Measurements from ENCODE around the gene CSNK2A3.
"Not testable (repeated sequence)": the region's sequence is repeated elsewhere in the genome, so short reads cannot be mapped to it uniquely, and the experiment has no call there.

The CSNK2A3 gene

DNA sequence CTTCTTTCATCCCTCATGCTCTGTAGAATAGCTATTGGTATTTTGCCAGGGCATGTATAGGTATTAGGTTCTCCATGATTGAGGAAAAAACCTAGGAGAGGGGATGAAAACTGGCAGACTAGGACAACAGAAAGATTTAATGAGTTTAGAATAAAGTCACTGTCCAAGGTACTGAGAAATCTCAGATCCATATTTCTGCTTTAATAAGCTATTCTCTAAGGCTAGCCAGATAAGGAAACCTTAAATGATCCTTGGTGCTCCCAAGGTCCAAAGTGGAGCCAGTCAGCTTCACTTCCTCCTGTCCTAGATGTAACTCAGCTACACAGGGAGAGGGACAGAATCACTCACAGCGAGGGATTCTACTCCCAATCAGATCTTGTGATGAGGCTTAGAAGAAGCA lies 13.7 kb upstream of the CSNK2A3 start:
- Histone ChIP-seq H3K27ac (ENCODE audit: low read length) (no peak overlapping the region), H3K4me3 (ENCODE audit: low read length) (no peak overlapping the region), H3K9ac (ENCODE audit: low read length) (no peak overlapping the region), H3K4me2 (ENCODE audit: low read length) (no peak overlapping the region), H3K79me2 (ENCODE audit: low read length) (no peaks in the 10 kb centered on the region), H2AFZ (ENCODE audit: low read depth, low read length) (no peak overlapping the region), H4K20me1 (ENCODE audit: insufficient read depth, low read length) (peaks cover 5% of the 10 kb centered on the region), H3K9me3 (ENCODE audit: insufficient read depth, low read length) (no peaks in the 10 kb centered on the region), H3K27me3 (ENCODE audit: low read depth, low read length) (peaks cover 30% of the 10 kb centered on the region), H3K36me3 (replicated peaks; ENCODE audit: low read depth, low read length) (no peaks in the 10 kb centered on the region), H3K4me1 (ENCODE audit: low read length) (peaks cover 8% of the 10 kb centered on the region)
- no peak for TF ChIP-seq CTCF (IDR thresholded peaks at IDR 0.05; ENCODE audit: low read depth, low read length)
- no peak for TF ChIP-seq EZH2phosphoT487 (IDR thresholded peaks at IDR 0.05; ENCODE audit: low read depth)

DNA sequence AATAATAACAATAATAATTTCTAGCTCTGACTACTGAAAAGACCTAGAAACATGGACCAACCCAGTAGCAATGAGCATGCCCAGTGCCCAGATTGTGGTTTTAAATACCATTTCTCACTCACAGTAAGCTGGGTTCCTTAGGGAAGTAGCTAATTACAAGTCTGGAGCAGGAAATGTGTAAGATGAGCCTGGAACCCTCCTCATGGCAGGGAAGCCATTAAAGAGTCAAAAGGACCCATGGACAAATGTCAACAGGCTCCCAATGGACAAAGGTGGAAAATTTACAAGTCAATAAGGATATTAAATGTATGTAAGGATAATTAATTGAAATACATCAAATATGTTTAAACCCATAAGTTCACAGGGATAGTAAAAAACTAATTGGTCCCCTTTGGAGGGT lies 10.6 kb upstream of the CSNK2A3 start:
- no peak overlapping the region for H3K9ac ChIP-seq (ENCODE audit: low read length)
- H4K20me1 ChIP-seq (ENCODE audit: insufficient read depth, low read length), result no peaks in the 10 kb centered on the region
- no peak overlapping the region for H3K4me2 ChIP-seq (ENCODE audit: low read length)
- H3K27ac ChIP-seq (ENCODE audit: low read length), result no peak overlapping the region
- no peaks in the 10 kb centered on the region for H3K36me3 ChIP-seq (replicated peaks; ENCODE audit: low read depth, low read length)
- H3K4me1 ChIP-seq (ENCODE audit: low read length), result no peaks in the 10 kb centered on the region
- peaks cover 13% of the 10 kb centered on the region; the same call in 1 of the 2 replicates for H3K27me3 ChIP-seq (ENCODE audit: low read depth, low read length)
- TF ChIP-seq CTCF (IDR thresholded peaks at IDR 0.05; ENCODE audit: low read depth, low read length) (no peak), EZH2phosphoT487 (IDR thresholded peaks at IDR 0.05; ENCODE audit: low read depth) (no peak)
- H3K4me3 ChIP-seq (ENCODE audit: low read length), result no peak overlapping the region
- H3K9me3 ChIP-seq (ENCODE audit: insufficient read depth, low read length), result no peaks in the 10 kb centered on the region
- no peak overlapping the region for H2AFZ ChIP-seq (ENCODE audit: low read depth, low read length)
- H3K79me2 ChIP-seq (ENCODE audit: low read length), result no peaks in the 10 kb centered on the region

DNA sequence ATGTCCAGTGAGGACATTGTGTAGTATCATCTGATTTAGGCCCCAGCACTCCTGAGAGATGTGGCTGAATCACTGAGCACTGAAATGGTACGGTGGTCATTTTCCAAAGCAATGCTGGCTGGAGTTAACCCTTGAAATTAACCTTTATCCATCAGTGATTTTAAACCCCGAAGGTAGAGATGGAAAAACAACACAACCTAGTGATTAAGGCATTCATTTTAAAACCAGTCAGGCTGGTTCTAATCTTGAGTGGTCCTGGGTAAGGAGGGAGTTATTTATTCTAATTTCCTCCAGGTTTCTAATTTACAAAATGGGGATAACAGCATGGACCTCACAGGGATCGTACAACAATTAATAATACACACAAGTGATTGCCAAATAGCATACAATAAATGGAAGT lies 6.6 kb upstream of the CSNK2A3 start:
- Histone ChIP-seq H4K20me1 (ENCODE audit: insufficient read depth, low read length) (no peaks in the 10 kb centered on the region), H3K4me3 (ENCODE audit: low read length) (no peak overlapping the region), H3K4me1 (ENCODE audit: low read length) (no peaks in the 10 kb centered on the region), H2AFZ (ENCODE audit: low read depth, low read length) (no peak overlapping the region), H3K9me3 (ENCODE audit: insufficient read depth, low read length) (no peaks in the 10 kb centered on the region), H3K9ac (ENCODE audit: low read length) (no peak overlapping the region), H3K79me2 (ENCODE audit: low read length) (no peaks in the 10 kb centered on the region), H3K4me2 (ENCODE audit: low read length) (no peak overlapping the region), H3K36me3 (replicated peaks; ENCODE audit: low read depth, low read length) (no peaks in the 10 kb centered on the region), H3K27me3 (ENCODE audit: low read depth, low read length) (peaks cover 10% of the 10 kb centered on the region), H3K27ac (ENCODE audit: low read length) (no peak overlapping the region)
- TF ChIP-seq CTCF (IDR thresholded peaks at IDR 0.05; ENCODE audit: low read depth, low read length) (no peak), EZH2phosphoT487 (IDR thresholded peaks at IDR 0.05; ENCODE audit: low read depth) (no peak)

DNA sequence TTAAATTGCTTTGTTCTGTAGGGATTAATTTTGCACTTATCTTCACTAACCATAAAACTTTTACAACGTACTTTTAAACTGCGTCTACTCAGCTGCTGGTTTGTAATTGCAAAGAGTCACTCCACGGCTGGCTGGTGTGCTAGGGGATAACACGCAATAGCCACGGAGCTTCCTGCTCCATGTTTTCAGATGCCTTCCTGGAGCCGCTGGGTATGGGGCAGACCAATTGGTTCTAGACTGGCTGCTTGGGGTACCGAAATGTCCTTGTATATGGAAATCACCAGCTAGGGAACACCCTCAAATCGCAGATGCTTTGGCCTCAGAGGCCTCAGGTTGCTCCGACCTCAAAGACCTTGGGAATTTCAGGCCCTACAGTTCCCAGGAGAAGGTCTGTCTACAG lies 3.8 kb upstream of the CSNK2A3 start:
- Histone ChIP-seq H3K36me3 (replicated peaks; ENCODE audit: low read depth, low read length) (no peaks in the 10 kb centered on the region), H3K4me1 (ENCODE audit: low read length) (no peaks in the 10 kb centered on the region), H3K9ac (ENCODE audit: low read length) (no peak overlapping the region), H3K27me3 (ENCODE audit: low read depth, low read length) (peaks cover 10% of the 10 kb centered on the region), H3K9me3 (ENCODE audit: insufficient read depth, low read length) (no peaks in the 10 kb centered on the region), H3K4me2 (ENCODE audit: low read length) (no peak overlapping the region), H2AFZ (ENCODE audit: low read depth, low read length) (no peak overlapping the region), H4K20me1 (ENCODE audit: insufficient read depth, low read length) (no peaks in the 10 kb centered on the region), H3K4me3 (ENCODE audit: low read length) (no peak overlapping the region), H3K79me2 (ENCODE audit: low read length) (no peaks in the 10 kb centered on the region), H3K27ac (ENCODE audit: low read length) (no peak overlapping the region)
- TF ChIP-seq EZH2phosphoT487 (IDR thresholded peaks at IDR 0.05; ENCODE audit: low read depth), result no peak
- no peak for TF ChIP-seq CTCF (IDR thresholded peaks at IDR 0.05; ENCODE audit: low read depth, low read length)

GRCh38 chr11:11351851-11352250 lies 1.2 kb downstream of the CSNK2A3 start:
- H3K9ac ChIP-seq (ENCODE audit: low read length); H3K36me3 ChIP-seq (replicated peaks; ENCODE audit: low read depth, low read length); H3K27ac ChIP-seq (ENCODE audit: low read length); H3K79me2 ChIP-seq (ENCODE audit: low read length); H3K4me1 ChIP-seq (ENCODE audit: low read length); H3K4me3 ChIP-seq (ENCODE audit: low read length); H2AFZ ChIP-seq (ENCODE audit: low read depth, low read length); H3K9me3 ChIP-seq (ENCODE audit: insufficient read depth, low read length); H3K4me2 ChIP-seq (ENCODE audit: low read length); H4K20me1 ChIP-seq (ENCODE audit: insufficient read depth, low read length): not testable (repeated sequence)
- H3K27me3 ChIP-seq (ENCODE audit: low read depth, low read length), result peaks cover 13% of the 10 kb centered on the region
